Ascending aorta (tissue), 2 donors: ENCODE data around the gene PDCL2. TPM values are rescaled to one million over a fixed set of nuclear protein-coding genes. Genes with fewer than 3 reads are reported as not detected.

Experiments
- DNase-seq, 2 donors: peaks; one replicate each; pipeline ENCODE4 v3.0.0-alpha.2; 2019; ENCODE audit warnings: low spot score in 2 of 2
- H3K27ac ChIP-seq, 2 donors: fragments of 200-600 bp; sonication (generic); one replicate each; pipeline ENCODE4 v1.5.1; 2016 to 2017; ENCODE audit warnings: mild to moderate bottlenecking in 1 of 2
- H3K27me3 ChIP-seq: fragments of 200-600 bp; sonication (generic); one replicate; pipeline ENCODE4 v1.5.1; 2017
- H3K36me3 ChIP-seq, 2 donors: fragments of 200-600 bp; sonication (generic); one replicate each; pipeline ENCODE4 v1.5.1; 2016
- H3K4me1 ChIP-seq, 2 donors: fragments of 200-600 bp; sonication (generic); one replicate each; pipeline ENCODE4 v1.5.1; 2016 to 2017; ENCODE audit warnings: mild to moderate bottlenecking in 1 of 2
- H3K4me3 ChIP-seq, 2 donors: fragments of 200-600 bp; sonication (generic); one replicate each; pipeline ENCODE4 v1.5.1; 2016 to 2017; ENCODE audit warnings: mild to moderate bottlenecking in 1 of 2
- H3K9me3 ChIP-seq, 2 donors: fragments of 200-600 bp; sonication (generic); one replicate each; pipeline ENCODE4 v1.5.1; 2016
- intact Hi-C: fragments of 100-400 bp; cut with DNase I; formaldehyde crosslinking; loops from one replicate; pipeline ENCODE4 v1.15.1; 2023
- total RNA-seq: library from RNA; depleted of rRNA; stranded (reverse); fragments of >200 nt; gene quantifications from one replicate; pipeline ENCODE4 v1.1.0, GENCODE V29; 2016
- TF ChIP-seq, protein P1 (sequence below), 3 experiments: fragments of 200-600 bp in 2 of 3; fragments of 450-650 bp in 1 of 3; sonication (generic) in 2 of 3; IDR thresholded peaks; one replicate each; pipeline ENCODE4 v1.5.1; 2016 to 2019; ENCODE audit warnings: antibody characterized with exemption in 3 of 3, mild to moderate bottlenecking in 1 of 3, moderate library complexity in 1 of 3

The PDCL2 gene, protein sequence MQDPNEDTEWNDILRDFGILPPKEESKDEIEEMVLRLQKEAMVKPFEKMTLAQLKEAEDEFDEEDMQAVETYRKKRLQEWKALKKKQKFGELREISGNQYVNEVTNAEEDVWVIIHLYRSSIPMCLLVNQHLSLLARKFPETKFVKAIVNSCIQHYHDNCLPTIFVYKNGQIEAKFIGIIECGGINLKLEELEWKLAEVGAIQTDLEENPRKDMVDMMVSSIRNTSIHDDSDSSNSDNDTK
- not detected for total RNA-seq

DNA sequence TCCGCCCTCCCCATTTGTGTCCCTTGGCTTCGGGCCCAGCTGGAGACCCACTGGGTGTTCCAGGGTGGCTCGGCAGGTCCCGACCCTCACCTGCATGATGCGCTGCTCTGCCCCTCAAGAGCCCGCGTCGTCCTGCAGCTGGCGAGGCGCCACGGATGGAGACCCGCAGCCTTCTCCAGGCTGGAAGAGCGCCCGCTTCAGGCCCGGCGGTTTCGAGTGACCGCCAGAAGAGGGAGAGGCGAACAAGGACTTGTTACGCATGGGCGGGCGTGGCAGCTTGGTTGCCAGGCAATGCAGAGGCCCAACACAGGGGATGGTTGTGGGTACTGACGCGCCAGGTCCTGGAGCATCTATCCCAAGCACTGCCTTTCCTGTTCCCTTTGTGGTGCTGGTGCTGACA is at the start of gene PDCL2:
Gene PDCL2 (minus strand): TSS at position 232 of the 400 bp plus-strand sequence. CDS start 136 bp downstream, at position 96.
- intact Hi-C loops = no loop called here
- DNase-seq = no peak
- H3K4me1 ChIP-seq = no peaks in the 10 kb centered on the region
- no peak within 1 kb of the TSS for H3K27ac ChIP-seq
- no peaks in the 10 kb centered on the region for H3K36me3 ChIP-seq
- no peaks in the 10 kb centered on the region for H3K27me3 ChIP-seq
- no peak within 1 kb of the TSS for H3K4me3 ChIP-seq
- H3K9me3 ChIP-seq = peaks cover 0 to 5% of the 10 kb centered on the region in 2 donors
- TF ChIP-seq, protein P1, sequence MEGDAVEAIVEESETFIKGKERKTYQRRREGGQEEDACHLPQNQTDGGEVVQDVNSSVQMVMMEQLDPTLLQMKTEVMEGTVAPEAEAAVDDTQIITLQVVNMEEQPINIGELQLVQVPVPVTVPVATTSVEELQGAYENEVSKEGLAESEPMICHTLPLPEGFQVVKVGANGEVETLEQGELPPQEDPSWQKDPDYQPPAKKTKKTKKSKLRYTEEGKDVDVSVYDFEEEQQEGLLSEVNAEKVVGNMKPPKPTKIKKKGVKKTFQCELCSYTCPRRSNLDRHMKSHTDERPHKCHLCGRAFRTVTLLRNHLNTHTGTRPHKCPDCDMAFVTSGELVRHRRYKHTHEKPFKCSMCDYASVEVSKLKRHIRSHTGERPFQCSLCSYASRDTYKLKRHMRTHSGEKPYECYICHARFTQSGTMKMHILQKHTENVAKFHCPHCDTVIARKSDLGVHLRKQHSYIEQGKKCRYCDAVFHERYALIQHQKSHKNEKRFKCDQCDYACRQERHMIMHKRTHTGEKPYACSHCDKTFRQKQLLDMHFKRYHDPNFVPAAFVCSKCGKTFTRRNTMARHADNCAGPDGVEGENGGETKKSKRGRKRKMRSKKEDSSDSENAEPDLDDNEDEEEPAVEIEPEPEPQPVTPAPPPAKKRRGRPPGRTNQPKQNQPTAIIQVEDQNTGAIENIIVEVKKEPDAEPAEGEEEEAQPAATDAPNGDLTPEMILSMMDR (IDR thresholded peaks at IDR 0.05) = no peak

DNA sequence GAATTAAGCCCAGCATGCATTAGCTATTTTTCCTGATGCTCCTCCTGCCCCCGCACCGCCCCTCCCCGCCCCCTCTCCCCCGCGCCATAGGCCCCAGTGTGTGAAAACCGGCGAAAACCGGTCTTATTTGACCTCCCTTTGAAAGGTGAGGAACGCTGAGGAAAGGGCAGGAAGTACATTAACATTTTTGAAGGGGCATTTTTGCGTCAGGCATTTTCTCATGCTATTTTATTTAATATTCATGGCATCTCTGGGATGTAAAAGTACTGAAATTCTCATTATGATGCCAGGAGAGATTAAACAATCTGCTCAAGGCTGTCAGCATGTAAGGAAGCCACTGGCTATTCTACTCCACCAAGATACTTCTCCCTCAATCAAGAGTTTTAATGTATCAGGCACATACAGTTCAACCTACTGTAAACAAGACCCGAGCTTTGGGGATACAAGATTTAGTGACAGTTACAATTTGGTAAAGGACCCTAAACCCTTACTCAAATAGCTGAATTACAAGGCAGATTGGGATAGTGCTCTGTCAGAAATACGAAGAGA is 45.3 kb upstream of the PDCL2 start:
- no peak for DNase-seq
- TF ChIP-seq, protein P1 (IDR thresholded peaks at IDR 0.05) = no peak
- Histone ChIP-seq H3K27me3 (no peaks in the 10 kb centered on the region), H3K27ac (no peak overlapping the region), H3K9me3 (no peaks in the 10 kb centered on the region), H3K4me1 (peaks cover 8 to 9% of the 10 kb centered on the region in 2 donors), H3K4me3 (no peak overlapping the region), H3K36me3 (no peaks in the 10 kb centered on the region)
- intact Hi-C loops = no loop called here

DNA sequence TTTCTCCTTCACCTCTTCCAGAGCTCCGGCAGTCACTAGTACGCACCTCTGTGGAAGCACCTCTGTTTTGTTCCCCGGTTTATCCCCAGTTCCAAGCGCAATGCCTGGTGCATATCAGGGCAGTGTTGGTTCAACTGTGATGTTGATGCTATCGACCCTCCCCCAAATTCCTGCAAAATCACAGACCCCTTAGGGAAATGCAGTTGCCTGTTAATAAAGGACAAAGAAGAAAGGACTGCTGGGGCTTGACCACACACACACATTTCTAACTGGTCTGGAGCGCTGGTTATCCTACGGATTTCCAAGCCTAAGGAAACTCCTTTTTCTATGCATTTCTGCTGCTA is 44.6 kb upstream of the PDCL2 start:
- peak overlapping the region; percentile 49 to 63 for H3K4me3 ChIP-seq
- no peak for DNase-seq
- TF ChIP-seq, protein P1 (IDR thresholded peaks at IDR 0.05) = no peak

DNA sequence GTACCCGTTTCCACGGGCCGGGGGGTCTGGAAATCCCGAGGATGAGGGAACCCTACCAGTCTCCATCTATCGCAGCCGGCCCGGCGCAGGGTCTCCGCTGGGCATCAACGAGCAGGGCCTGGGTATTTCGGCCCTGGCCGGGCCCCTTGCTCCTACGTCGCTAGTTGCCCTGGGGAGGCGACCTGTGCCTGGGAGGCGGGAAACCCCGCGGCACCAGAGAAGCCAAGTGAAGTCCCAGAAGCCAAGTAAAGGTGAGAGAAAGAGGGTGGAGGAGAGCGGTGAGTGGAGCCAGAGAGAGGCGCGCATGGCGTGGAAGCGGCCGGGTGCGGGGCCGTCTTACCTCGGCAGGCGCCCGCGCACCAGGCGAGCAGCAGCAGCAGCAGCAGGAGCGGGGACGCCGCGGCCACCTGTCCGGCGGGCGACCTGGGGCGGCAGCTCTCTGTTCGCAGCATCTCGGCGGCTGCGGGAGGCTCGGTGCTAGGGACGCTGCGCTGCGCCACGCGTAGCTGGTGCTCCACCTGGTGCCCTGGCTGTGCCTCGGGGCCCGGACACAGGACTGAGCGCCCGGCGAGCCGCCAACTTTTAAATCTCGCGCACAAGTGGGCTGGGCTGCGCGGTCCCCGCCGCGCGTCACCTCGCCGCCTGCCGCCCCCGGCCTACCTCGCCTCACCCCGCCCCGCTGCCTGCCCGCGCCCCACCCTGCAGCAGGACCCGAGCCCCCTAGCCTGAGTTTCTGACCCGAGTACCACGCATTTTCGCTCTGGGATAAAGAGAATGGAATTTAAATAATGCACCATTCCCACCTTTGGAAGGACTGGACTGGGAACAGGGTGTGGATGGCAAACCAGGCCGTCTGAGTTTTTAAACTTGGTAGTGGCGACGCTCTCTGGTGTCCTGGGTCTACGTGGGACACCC is 44.0 kb upstream of the PDCL2 start, which contains the start of gene NMU:
Gene NMU (minus strand): TSS at position 558 of the 915 bp plus-strand sequence. CDS start 106 bp downstream, at position 452.
- no peaks in the 10 kb centered on the region for H3K9me3 ChIP-seq
- peaks cover 8 to 9% of the 10 kb centered on the region in 2 donors for H3K4me1 ChIP-seq
- TF ChIP-seq, protein P1 (IDR thresholded peaks at IDR 0.05) = no peak
- no peak within 1 kb of the TSS for H3K27ac ChIP-seq
- peak within 1 kb of the TSS; percentile 49 to 63 for H3K4me3 ChIP-seq
- intact Hi-C loops = no loop called here
- no peaks in the 10 kb centered on the region for H3K36me3 ChIP-seq
- H3K27me3 ChIP-seq = no peaks in the 10 kb centered on the region
- no peak for DNase-seq

More for the DNA sequence above, 44.6 kb upstream of the PDCL2 start:
- intact Hi-C loops = no loop called here
- Histone ChIP-seq H3K4me1 (peaks cover 8 to 9% of the 10 kb centered on the region in 2 donors), H3K36me3 (no peaks in the 10 kb centered on the region), H3K9me3 (no peaks in the 10 kb centered on the region), H3K27me3 (no peaks in the 10 kb centered on the region), H3K27ac (no peak overlapping the region)

DNA sequence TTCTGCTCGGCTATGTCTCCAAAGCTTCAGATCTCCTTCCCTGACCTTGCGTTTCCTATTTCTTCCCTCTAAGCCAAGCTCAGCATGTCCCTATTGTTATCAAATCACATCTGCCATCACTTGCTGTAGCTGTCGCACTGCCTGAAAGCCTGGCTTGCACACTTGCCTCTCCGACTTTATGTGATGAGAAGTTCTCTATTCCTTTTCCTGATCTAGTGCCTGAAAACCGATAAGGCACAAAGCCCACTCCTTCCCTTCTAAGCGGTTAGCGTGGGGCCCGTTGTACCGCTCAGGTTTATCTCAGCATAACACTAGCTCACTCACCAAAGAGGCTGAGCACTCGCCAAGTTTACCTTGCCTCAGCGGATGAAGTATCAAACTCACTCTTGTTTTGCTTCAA is 43.2 kb upstream of the PDCL2 start:
- TF ChIP-seq, protein P1 (IDR thresholded peaks at IDR 0.05) = no peak
- H3K4me1 ChIP-seq = peaks cover 8 to 9% of the 10 kb centered on the region in 2 donors
- no peak overlapping the region for H3K27ac ChIP-seq
- H3K9me3 ChIP-seq = no peaks in the 10 kb centered on the region
- no peaks in the 10 kb centered on the region for H3K36me3 ChIP-seq
- peak overlapping the region; percentile 49 to 63 for H3K4me3 ChIP-seq
- no peaks in the 10 kb centered on the region for H3K27me3 ChIP-seq
- DNase-seq = no peak
- intact Hi-C loops = no loop called here
